MCF 10A (cell line): ENCODE measurements around the gene KLF13. TPM values are rescaled to one million over a fixed set of nuclear protein-coding genes. Genes with fewer than 3 reads are reported as not detected.
"Not testable (repeated sequence)": the region's sequence is repeated elsewhere in the genome, so short reads cannot be mapped to it uniquely, and the experiment has no call there.

Experiments used
- BruUV-seq: library from RNA; stranded (reverse); fragments of 400-500 nt; replicated peaks from 2 replicates; lab custom pipeline; 2021; lab: Mats Ljungman, UMichigan
- CTCF ChIA-PET: fragments of 300-600 bp; sonication (Branson Sonifier 250); formaldehyde crosslinking; extraction: SDS; loops from one replicate; lab custom pipeline; 2021; ENCODE audit warnings: antibody characterized with exemption, inconsistent platforms; lab: Yijun Ruan, JAX
- POLR2A ChIA-PET: fragments of 300-600, 350-650 bp; sonication (Branson Sonifier 250); formaldehyde crosslinking; extraction: SDS; loops from one replicate; lab custom pipeline; 2020; ENCODE audit warnings: antibody characterized with exemption, inconsistent platforms; lab: Yijun Ruan, JAX
- DNase-seq: peaks from one replicate; pipeline ENCODE4 v3.0.0-alpha.2; 2018; ENCODE audit not compliant: unreplicated experiment
- H3K27ac Mint-ChIP-seq: one replicate; pipeline ENCODE4 v1.8.0; 2022; ENCODE audit warnings: mild to moderate bottlenecking, low read depth, mixed read lengths; ENCODE audit not compliant: unreplicated experiment
- H3K27me3 Mint-ChIP-seq: one replicate; pipeline ENCODE4 v1.8.0; 2022; ENCODE audit warnings: mixed read lengths; ENCODE audit not compliant: insufficient read depth, unreplicated experiment
- H3K36me3 Mint-ChIP-seq: one replicate; pipeline ENCODE4 v1.8.0; 2022; ENCODE audit warnings: mild to moderate bottlenecking, moderate library complexity, mixed read lengths; ENCODE audit not compliant: insufficient read depth, unreplicated experiment
- H3K4me1 Mint-ChIP-seq: one replicate; pipeline ENCODE4 v1.8.0; 2022; ENCODE audit warnings: mixed read lengths; ENCODE audit not compliant: insufficient read depth, unreplicated experiment
- H3K4me3 Mint-ChIP-seq: one replicate; pipeline ENCODE4 v1.8.0; 2022; ENCODE audit warnings: mild to moderate bottlenecking, moderate library complexity, mixed read lengths; ENCODE audit not compliant: unreplicated experiment
- H3K9me3 Mint-ChIP-seq: one replicate; pipeline ENCODE4 v1.8.0; 2022; ENCODE audit warnings: mixed read lengths; ENCODE audit not compliant: unreplicated experiment
- intact Hi-C: fragments of 100-400 bp; cut with micrococcal nuclease; formaldehyde crosslinking; loops from 2 replicates; pipeline ENCODE4 v1.14.1; 2022
- total RNA-seq: library from RNA; stranded (reverse); gene quantifications from 2 replicates; pipeline ENCODE4 v1.2.3, GENCODE V29; 2022
- TF ChIP-seq, protein P1 (sequence below): fragments of 200-600 bp; IDR thresholded peaks from one replicate; pipeline ENCODE4 v1.8.0; 2022; ENCODE audit warnings: antibody characterized with exemption, mild to moderate bottlenecking; ENCODE audit not compliant: unreplicated experiment

Gene KLF13
- total RNA-seq, 1 experiment from 2014 or later, result 83.1 TPM

DNA sequence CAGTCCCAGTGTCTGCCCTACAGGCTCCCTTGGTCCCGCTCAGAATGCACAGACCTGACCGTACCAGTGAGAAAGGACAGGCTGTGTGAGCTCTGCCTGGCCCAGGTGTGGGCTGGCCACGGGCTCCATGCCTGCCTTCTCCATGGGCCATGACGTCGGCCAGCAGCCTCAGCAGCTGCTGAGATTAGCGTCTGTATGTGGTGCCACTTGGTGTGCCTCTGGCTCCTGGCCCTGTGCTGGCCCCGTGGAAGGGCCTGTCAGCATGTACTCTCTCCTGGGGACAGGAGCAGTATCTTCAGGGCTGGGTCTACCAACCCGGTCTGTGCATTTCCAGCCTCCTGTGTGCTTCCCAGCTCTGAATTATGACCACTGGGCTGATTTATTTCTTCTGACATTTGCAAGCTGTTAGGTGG lies 25.7 kb downstream of the KLF13 start:
- ChIA-PET POLR2A (interaction anchor here (1.2 kb wide), 1 partner anchor 26 kb away, joined by 3 read pairs; the partner anchor contains the start of gene KLF13), CTCF (interaction anchor here (1.4 kb wide), 1 partner anchor 135 kb away, joined by 3 read pairs; no protein-coding TSS in a partner anchor)
- no peaks in the 10 kb centered on the region for H3K27me3 Mint-ChIP-seq
- peaks cover 41% of the 10 kb centered on the region for H3K4me1 Mint-ChIP-seq
- no peak for DNase-seq
- no TSS peak for BruUV-seq
- TF ChIP-seq, protein P1, sequence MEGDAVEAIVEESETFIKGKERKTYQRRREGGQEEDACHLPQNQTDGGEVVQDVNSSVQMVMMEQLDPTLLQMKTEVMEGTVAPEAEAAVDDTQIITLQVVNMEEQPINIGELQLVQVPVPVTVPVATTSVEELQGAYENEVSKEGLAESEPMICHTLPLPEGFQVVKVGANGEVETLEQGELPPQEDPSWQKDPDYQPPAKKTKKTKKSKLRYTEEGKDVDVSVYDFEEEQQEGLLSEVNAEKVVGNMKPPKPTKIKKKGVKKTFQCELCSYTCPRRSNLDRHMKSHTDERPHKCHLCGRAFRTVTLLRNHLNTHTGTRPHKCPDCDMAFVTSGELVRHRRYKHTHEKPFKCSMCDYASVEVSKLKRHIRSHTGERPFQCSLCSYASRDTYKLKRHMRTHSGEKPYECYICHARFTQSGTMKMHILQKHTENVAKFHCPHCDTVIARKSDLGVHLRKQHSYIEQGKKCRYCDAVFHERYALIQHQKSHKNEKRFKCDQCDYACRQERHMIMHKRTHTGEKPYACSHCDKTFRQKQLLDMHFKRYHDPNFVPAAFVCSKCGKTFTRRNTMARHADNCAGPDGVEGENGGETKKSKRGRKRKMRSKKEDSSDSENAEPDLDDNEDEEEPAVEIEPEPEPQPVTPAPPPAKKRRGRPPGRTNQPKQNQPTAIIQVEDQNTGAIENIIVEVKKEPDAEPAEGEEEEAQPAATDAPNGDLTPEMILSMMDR, result no peak
- intact Hi-C loops, result no loop called here
- H3K9me3 Mint-ChIP-seq, result no peaks in the 10 kb centered on the region
- H3K36me3 Mint-ChIP-seq, result peaks cover 29% of the 10 kb centered on the region
- peak overlapping the region; percentile 49 for H3K27ac Mint-ChIP-seq
- H3K4me3 Mint-ChIP-seq, result no peak overlapping the region

DNA sequence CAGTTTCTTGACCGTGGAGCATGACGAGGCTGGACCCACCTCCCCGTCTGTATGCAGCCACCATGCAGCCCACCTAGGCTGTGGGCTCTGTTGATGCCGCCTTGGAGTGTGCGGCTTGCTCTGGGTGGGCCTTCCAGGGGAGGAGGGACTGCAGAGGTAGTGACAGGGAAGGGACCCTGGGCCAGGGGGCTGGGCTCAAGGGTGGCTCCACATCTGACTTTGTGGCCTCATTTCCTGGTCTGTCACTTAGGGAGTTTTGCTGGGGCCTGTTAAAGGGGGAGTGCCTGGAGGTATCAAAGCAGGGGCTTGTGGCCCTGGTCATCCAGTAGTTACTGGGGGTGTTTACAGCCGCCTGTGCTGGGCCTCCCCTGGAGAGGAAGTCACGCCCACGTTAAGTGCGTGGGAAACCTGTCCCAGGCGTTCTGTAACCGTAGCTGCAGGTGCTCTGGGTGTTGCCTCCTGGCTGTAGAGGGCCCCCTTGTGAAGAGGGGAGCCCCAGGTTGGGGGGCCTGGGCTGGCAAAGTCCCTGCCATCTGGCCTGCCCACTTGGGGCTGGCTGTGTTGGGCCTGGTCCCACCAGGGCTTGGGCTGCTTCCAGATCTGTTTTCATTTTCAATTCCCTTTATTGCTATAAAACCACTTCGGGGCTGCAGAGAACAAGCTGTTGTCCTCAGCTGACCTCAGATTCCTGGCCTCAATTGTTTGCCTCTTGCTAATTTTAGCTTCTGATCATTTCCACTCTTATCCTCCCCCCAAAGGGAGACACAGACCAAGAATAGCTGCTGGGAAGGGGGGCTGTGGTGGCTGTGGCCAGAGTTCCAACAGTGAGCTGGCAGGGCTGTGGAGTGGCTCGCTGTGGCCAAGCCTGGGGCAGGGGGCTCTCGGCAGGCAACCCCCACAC lies 26.5 kb downstream of the KLF13 start:
- peak overlapping the region; percentile 49 for H3K27ac Mint-ChIP-seq
- POLR2A ChIA-PET, result no interaction called here
- peaks cover 26% of the 10 kb centered on the region for H3K36me3 Mint-ChIP-seq
- no peaks in the 10 kb centered on the region for H3K27me3 Mint-ChIP-seq
- TF ChIP-seq, protein P1, result no peak
- no peak overlapping the region for H3K4me3 Mint-ChIP-seq
- intact Hi-C loops, result no loop called here
- no peak for DNase-seq
- H3K9me3 Mint-ChIP-seq, result no peaks in the 10 kb centered on the region
- BruUV-seq, result no TSS peak
- H3K4me1 Mint-ChIP-seq, result peaks cover 48% of the 10 kb centered on the region
- CTCF ChIA-PET, result interaction anchor here (0.6 kb wide), 1 partner anchor 51 kb away, joined by 3 read pairs; no protein-coding TSS in a partner anchor

DNA sequence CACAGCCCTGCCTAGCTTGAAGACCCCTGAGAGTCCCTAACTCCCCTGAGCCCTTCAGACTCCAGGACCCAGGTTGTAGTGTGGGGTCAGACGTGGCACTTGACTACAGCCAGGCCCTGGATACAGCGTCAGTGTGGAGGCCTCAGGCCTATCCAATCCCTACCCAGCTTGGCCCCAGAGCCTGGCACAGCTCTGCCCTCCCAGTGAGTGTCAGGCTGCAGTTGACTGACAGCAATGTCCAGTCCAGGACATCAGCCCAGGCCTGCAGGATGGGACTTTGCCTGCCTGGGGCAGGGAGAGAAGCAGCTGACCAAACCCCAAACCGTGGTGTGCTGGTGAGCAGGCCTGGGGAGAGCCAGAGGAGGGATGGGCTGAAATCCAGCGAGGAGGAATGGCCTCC lies 27.3 kb downstream of the KLF13 start:
- H3K27ac Mint-ChIP-seq, result no peak overlapping the region
- peaks cover 29% of the 10 kb centered on the region for H3K36me3 Mint-ChIP-seq
- intact Hi-C loops, result no loop called here
- H3K27me3 Mint-ChIP-seq, result no peaks in the 10 kb centered on the region
- peaks cover 54% of the 10 kb centered on the region for H3K4me1 Mint-ChIP-seq
- POLR2A ChIA-PET, result no interaction called here
- BruUV-seq, result no TSS peak
- DNase-seq, result no peak
- H3K4me3 Mint-ChIP-seq, result no peak overlapping the region
- TF ChIP-seq, protein P1, result no peak
- CTCF ChIA-PET, result interaction anchor here (0.6 kb wide), 2 partner anchors 14 to 51 kb away, joined by 3 to 4 read pairs; no protein-coding TSS in a partner anchor
- no peaks in the 10 kb centered on the region for H3K9me3 Mint-ChIP-seq

DNA sequence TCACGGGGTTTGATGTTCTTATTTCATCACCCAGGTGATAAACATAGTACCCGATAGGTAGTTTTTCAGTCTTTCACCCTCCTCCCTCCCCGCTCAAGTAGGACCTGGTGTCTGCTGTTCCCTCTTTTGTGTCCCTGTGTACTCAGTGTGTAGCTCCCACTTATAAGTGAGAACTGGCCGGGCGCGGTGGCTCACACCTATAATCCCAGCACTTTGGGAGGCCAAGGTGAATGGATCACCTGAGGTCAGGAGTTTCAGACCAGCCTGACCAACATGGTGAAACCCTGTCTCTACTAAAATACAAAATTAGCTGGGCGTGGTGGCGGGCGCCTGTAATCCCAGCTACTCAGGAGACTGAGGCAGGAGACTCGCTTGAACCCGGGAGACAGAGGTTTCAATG lies 29.5 kb downstream of the KLF13 start:
- intact Hi-C loops, H3K27me3 Mint-ChIP-seq, BruUV-seq, DNase-seq, H3K27ac Mint-ChIP-seq, H3K9me3 Mint-ChIP-seq, H3K4me3 Mint-ChIP-seq: not testable (repeated sequence)
- Mint-ChIP-seq H3K36me3 (peaks cover 32% of the 10 kb centered on the region), H3K4me1 (peaks cover 44% of the 10 kb centered on the region)
- ChIA-PET CTCF (interaction anchor here (0.6 to 2.0 kb wide), 4 partner anchors 10 to 140 kb away, joined by 3 to 14 read pairs (median 8); no protein-coding TSS in a partner anchor), POLR2A (interaction anchor here (3.0 kb wide), 1 partner anchor 10 kb away, joined by 16 read pairs; no protein-coding TSS in a partner anchor)
